HL-60/S4 treated with phorbol 12-myristate 13-acetate at 8.2 ng/mL for 4 days and 3 days (cell line): ENCODE measurements around the gene FBLN1.
"Not testable (repeated sequence)": the region's sequence is repeated elsewhere in the genome, so short reads cannot be mapped to it uniquely, and the experiment has no call there.

Experiments used
- in situ Hi-C: fragments of 300-500 bp; cut with MboI; formaldehyde crosslinking; loops from 2 replicates; pipeline ENCODE4 v1.15.0; 2022; ENCODE audit warnings: low sequenced_read_pairs

Gene FBLN1

GRCh38 chr22:45544588-45545170 lies 42.0 kb downstream of the FBLN1 start:
- in situ Hi-C loops = no loop called here

- in situ Hi-C loops = no loop called here
Measured at GRCh38 chr22:45546333-45547015, 43.8 kb downstream of the FBLN1 start.

GRCh38 chr22:45547016-45547345 lies 44.3 kb downstream of the FBLN1 start:
- in situ Hi-C loops = no loop called here

GRCh38 chr22:45547731-45548130 lies 45.0 kb downstream of the FBLN1 start:
- in situ Hi-C loops = no loop called here

- in situ Hi-C loops = no loop called here
Measured at GRCh38 chr22:45548247-45548840, 45.7 kb downstream of the FBLN1 start.

- in situ Hi-C loops = no loop called here
Measured at GRCh38 chr22:45548991-45549761, 46.5 kb downstream of the FBLN1 start.

GRCh38 chr22:45549762-45550378 lies 47.2 kb downstream of the FBLN1 start:
- in situ Hi-C loops = no loop called here

GRCh38 chr22:45550416-45550815 lies 47.7 kb downstream of the FBLN1 start:
- in situ Hi-C loops = no loop called here

GRCh38 chr22:45550891-45551290 lies 48.2 kb downstream of the FBLN1 start:
- in situ Hi-C loops = no loop called here

GRCh38 chr22:45551310-45552016 lies 48.8 kb downstream of the FBLN1 start:
- in situ Hi-C loops = no loop called here

GRCh38 chr22:45552017-45552411 lies 49.3 kb downstream of the FBLN1 start:
- in situ Hi-C loops = no loop called here

GRCh38 chr22:45552580-45553350 lies 50.1 kb downstream of the FBLN1 start:
- in situ Hi-C loops = no loop called here

GRCh38 chr22:45553351-45554039 lies 50.8 kb downstream of the FBLN1 start:
- in situ Hi-C loops = no loop called here

- in situ Hi-C loops = no loop called here
Measured at GRCh38 chr22:45554040-45554406, 51.3 kb downstream of the FBLN1 start.

- in situ Hi-C loops = no loop called here
Measured at GRCh38 chr22:45554861-45555260, 52.2 kb downstream of the FBLN1 start.

GRCh38 chr22:45557926-45558325 lies 55.2 kb downstream of the FBLN1 start:
- in situ Hi-C loops = not testable (repeated sequence)

- in situ Hi-C loops = not testable (repeated sequence)
Measured at GRCh38 chr22:45560092-45560491, 57.4 kb downstream of the FBLN1 start.

GRCh38 chr22:45560761-45561160 lies 58.1 kb downstream of the FBLN1 start:
- in situ Hi-C loops = not testable (repeated sequence)

- in situ Hi-C loops = no loop called here
Measured at GRCh38 chr22:45562102-45562501, 59.4 kb downstream of the FBLN1 start.
